ENCODE measurements around the gene VCAN. TPM values are rescaled to one million over a fixed set of nuclear protein-coding genes. Genes with fewer than 3 reads are reported as not detected.

Gene VCAN
- total RNA-seq, 1 experiment from 2014 or later, result 0.72 TPM

GRCh38 chr5:83428890-83429289 lies 42.7 kb upstream of the VCAN start:
- DNase-seq (ENCODE audit: low read depth, low spot score) (no peak), ATAC-seq (no peak)
- POLR2A ChIA-PET, result no interaction called here
- Histone ChIP-seq H3K27ac (ENCODE audit: low read length) (no peak overlapping the region), H3K36me3 (ENCODE audit: control insufficient read depth, insufficient read depth, low read length) (no peaks in the 10 kb centered on the region), H3K4me1 (ENCODE audit: control insufficient read depth, insufficient read depth, low read length) (no peaks in the 10 kb centered on the region), H3K9me3 (ENCODE audit: control insufficient read depth, insufficient read depth, low read depth, low read length) (no peaks in the 10 kb centered on the region), H3K27me3 (ENCODE audit: control insufficient read depth, insufficient read depth, low read length) (no peaks in the 10 kb centered on the region), H3K4me3 (ENCODE audit: low read depth in 2 of 2, low read length in 2 of 2) (no peak overlapping the region)
- in situ Hi-C loops (cut with HindIII; ENCODE audit: low pct_unique_long_range_greater_than_20kb, low sequenced_read_pairs), result no loop called here
- CTCF ChIA-PET, result no interaction called here
- no peak for TF ChIP-seq TCF7L2 (IDR thresholded peaks at IDR 0.05; ENCODE audit: low read depth, low read length)
- no peak for TF ChIP-seq REST (IDR thresholded peaks at IDR 0.05; ENCODE audit: insufficient read depth in 1 of 2, low read depth in 2 of 2, low read length in 1 of 2)
- TF ChIP-seq CTCF (IDR thresholded peaks at IDR 0.05), result no peak
- TF ChIP-seq SIN3A (IDR thresholded peaks at IDR 0.05; ENCODE audit: borderline replicate concordance, insufficient read depth, low read depth, low read length), result no peak
- TF ChIP-seq POLR2AphosphoS5 (IDR thresholded peaks at IDR 0.05; ENCODE audit: low read depth, low read length), result no peak
- BruUV-seq (replicated peaks), result no TSS peak
- intact Hi-C loops (cut with micrococcal nuclease; ENCODE audit: unreplicated experiment), result no loop called here

GRCh38 chr5:83430130-83431010 lies 41.2 kb upstream of the VCAN start:
- no peak overlapping the region for H3K4me3 ChIP-seq (ENCODE audit: low read depth in 2 of 2, low read length in 2 of 2)
- ATAC-seq, result peak; percentile 93
- no peaks in the 10 kb centered on the region for H3K9me3 ChIP-seq (ENCODE audit: control insufficient read depth, insufficient read depth, low read depth, low read length)
- in situ Hi-C loops (cut with HindIII; ENCODE audit: low pct_unique_long_range_greater_than_20kb, low sequenced_read_pairs) (no loop called here), intact Hi-C loops (cut with micrococcal nuclease; ENCODE audit: unreplicated experiment) (no loop called here)
- ChIA-PET CTCF (interaction anchor here (0.6 kb wide), 1 partner anchor 512 kb away, joined by 3 read pairs; no protein-coding TSS in a partner anchor), POLR2A (no interaction called here)
- no peak overlapping the region for H3K27ac ChIP-seq (ENCODE audit: low read length)
- BruUV-seq (replicated peaks), result no TSS peak
- H3K27me3 ChIP-seq (ENCODE audit: control insufficient read depth, insufficient read depth, low read length), result no peaks in the 10 kb centered on the region
- H3K4me1 ChIP-seq (ENCODE audit: control insufficient read depth, insufficient read depth, low read length), result no peaks in the 10 kb centered on the region
- TF ChIP-seq REST (IDR thresholded peaks at IDR 0.05; ENCODE audit: insufficient read depth in 1 of 2, low read depth in 2 of 2, low read length in 1 of 2) (no peak), TCF7L2 (IDR thresholded peaks at IDR 0.05; ENCODE audit: low read depth, low read length) (0 out of 2 replicates have a peak, but pooled peaks have one; percentile 22), SIN3A (IDR thresholded peaks at IDR 0.05; ENCODE audit: borderline replicate concordance, insufficient read depth, low read depth, low read length) (no peak), CTCF (IDR thresholded peaks at IDR 0.05) (peak; percentile 92), POLR2AphosphoS5 (IDR thresholded peaks at IDR 0.05; ENCODE audit: low read depth, low read length) (no peak)
- no peaks in the 10 kb centered on the region for H3K36me3 ChIP-seq (ENCODE audit: control insufficient read depth, insufficient read depth, low read length)
- peak; percentile 58 for DNase-seq (ENCODE audit: low read depth, low spot score)
